Hematopoietic multipotent progenitor cell treated with erythropoietin and hydrocortisone succinate and interleukin-3 and kit ligand, for 17 days (in vitro differentiated cells): ENCODE data around the gene CMSS1.
A peak's percentile ranks its signal among the peaks of the same experiment; 100 is the strongest.

Experiments
- DNase-seq: peaks from one replicate; pipeline ENCODE4 v3.0.0-alpha.2; 2015; ENCODE audit warnings: low spot score

CMSS1 gene

DNA sequence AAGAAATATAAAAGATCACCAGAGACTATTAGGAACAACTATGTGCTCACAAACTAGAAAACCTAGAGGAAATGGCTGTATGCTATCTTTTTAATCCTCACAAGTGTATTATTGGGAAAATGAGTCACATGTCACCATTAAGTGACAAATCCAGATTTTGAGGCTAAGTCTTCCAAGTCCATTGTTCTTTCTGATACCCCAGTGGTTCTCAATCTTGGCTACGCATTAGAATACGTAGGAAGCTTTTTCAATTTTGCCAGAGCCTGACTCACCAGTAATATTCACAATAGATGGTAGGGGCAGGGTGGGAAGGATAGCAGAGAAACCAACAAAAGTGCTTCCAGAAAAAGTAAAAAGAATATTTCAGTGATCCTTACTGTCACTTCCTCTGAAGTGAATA is 179.6 kb downstream of the CMSS1 start:
- no peak for DNase-seq

DNA sequence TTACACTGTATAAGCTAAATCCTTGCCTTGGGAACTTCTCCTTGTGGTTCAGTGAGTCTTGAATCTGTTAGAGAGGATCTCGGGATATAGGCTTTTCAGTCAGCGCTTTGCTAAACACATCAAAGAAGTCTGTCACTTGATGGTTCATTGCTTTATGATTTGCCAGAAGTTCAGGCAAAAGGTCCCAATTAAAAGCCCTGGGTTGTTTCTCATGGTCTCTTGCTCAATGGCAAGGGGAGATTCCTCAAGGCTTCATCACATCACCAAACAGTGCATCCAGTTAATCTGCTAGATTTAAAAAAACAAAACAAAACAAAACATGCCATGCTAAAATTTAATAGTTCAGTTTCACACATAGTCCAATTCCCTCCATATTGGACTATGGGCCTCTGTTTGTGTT is 181.9 kb downstream of the CMSS1 start:
- no peak for DNase-seq

DNA sequence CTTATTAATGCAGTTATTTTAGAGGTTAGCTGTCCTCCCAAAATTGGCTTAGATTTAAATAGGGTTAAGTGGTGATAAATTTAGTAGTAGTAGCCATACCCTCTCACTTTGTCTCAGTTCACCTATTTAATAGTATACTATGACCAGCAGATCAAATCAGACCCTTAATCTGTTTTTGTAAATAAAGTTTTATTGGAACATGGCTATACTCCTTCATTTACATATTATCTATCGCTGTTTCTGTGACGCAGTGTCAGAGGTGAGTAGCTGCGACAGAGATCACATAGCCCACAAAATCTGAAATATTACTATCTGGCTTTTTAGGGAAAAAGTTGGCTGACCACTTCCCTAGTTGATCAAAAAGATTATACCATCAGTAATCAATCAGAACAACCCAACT is 183.4 kb downstream of the CMSS1 start:
- no peak for DNase-seq

DNA sequence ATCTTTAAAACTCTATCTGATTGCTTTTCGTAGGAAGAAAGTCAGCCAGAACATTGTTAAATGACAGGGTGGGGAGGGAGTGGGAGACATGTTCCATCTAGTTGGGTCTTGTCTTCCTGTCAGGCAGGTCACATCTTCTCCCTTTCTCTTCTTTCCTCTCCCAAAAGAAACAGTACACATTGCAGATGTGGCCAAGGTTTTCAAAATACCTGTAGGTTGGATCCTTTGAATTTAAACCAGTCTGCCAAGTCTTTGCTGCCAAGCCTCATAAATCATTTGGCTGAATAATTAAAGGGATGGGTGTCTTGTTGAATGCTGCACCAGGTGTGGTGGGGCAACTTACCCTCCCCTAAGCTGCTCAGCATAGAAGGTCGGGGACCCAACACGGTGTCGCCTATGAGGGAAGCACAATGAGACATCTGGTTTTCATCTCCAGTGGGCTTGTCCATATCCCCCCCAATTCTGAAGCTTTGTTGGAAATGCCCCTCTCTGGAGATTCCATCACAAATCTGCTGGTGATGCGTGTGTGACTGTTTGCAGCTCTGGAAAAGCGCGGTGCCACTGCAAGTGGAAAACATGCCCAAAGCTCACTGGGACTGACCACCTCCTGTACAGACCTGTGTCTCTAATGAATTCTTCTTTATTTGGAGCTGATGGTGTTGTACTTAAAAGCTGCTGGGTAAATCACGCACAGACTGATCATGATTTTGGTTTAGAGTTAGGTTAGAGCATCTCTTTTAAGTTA is 184.0 kb downstream of the CMSS1 start:
- DNase-seq = no peak

DNA sequence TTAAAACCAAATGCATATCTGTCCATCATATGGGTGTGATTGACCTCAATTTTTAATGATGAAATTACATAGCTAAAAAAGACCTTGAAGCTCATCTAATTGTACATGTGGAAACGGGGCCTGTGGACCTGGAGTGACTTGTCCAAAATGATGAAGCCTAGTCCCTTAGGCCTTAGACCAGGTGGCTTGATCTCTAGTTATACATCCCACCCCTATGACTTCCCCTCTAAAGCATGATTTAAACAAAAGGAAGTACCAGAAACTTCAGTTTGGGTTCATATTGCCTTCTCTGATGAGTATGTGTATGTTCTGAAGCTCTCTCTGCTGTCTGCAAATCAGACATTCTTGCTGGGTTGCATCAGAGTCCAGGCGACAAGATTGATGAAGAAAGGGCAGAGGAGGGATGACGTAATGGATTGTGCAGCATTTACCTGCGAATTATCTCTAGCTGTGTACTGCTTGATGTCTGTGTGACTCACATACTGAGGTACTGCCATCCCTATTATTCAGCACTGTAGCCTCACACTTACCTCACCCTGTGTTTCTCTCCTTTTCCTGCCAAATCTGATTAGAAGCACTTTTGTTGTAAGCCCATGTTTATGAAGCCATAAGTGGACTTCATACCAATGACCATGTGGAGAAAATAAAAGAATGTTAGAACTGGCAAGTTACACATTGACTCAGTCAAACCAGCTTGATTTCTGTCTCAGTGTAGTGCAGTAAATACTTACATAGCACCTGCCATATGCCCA is 185.1 kb downstream of the CMSS1 start:
- DNase-seq = no peak

DNA sequence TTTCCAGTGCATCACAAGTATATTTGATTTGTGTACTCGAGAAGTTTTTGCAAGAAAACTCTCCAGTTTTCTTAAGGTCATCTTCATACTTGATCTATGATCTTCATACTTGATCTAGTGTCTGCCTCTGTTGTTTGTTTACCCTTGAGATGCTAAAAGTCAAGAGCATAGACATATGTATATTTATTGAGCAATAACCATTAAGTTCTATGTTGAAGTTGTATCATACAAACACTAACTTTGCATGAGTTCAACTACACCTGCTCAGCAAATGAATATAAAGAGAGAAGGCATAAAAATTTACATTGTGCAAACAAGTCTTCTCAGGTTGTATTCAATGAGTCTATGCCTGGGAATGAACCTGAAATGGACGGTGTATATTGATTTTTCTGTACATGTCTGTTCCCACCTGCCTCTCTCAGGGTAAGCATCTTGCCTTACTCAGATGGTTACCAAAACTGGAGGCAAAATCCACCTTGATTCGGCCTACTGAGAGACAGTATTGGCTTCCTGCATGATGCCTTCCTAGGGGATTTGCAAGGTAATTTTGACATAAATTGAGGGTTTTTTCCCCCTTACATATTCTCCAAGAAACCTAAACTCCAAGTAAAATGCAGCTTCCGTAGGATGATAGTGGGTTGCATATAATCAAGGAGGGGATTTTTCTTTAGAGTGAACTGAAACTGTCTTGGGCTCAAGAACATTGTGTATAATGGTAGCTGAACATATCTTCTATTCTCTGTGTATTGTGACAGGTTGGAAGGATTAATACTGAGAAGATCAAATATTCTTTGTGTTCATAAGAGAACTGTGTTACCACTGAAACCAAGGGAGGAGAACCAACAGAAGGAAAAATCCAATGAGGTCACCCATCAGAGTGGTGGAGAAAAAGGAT is 186.2 kb downstream of the CMSS1 start:
- no peak for DNase-seq

DNA sequence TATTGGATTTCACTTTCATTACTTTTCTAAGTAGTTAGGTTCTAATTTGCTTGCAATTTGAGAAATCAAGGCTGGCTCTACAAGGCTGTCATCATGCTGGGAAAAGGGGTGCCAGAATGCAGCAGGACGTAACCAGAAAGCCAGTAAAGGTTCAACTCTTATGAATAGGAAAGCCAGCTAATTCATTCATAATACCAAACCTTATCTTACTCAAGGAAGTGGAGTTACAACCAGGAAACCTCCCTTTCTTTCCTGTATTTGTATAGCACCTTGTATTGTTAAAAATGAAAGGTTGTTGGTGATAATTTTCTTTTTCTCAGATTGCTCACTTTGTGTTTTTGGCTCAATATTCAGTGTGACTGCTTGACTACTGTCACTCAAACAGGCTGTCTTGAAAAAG is 187.3 kb downstream of the CMSS1 start:
- no peak for DNase-seq

DNA sequence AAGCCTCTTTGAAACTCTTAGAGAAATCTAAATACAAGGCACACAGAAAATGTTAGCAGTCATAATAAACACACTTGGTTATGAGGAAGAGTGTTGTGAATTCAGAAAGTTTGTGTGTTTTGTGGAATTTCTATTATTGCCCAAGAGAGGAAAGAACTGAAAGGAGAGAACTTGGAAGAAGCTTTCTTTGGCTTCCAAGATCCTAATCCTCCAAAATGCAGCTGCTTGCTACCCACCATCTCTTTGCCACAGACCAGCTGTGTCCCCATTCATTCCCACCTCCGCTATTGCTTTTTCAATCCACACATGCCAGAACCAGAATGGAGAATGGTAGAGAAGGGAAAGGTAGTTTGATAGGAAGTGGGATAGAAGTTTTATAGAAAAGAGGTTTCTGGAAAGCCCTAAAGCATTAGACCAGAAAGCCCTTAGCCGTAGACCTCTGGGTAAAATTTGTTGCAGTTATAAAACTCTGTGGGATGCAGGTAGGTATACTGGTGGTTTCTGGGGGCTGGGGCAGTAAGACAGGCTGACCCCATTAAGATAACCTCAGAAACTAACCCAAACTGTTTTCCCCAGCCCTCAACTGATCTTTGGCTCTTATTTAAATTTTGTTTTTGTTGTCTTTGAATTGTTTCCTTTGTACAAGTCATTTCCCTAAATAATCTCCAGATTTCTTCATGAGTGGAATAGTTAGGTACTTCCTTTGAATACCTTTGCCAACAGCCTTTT is 188.2 kb downstream of the CMSS1 start:
- no peak for DNase-seq

DNA sequence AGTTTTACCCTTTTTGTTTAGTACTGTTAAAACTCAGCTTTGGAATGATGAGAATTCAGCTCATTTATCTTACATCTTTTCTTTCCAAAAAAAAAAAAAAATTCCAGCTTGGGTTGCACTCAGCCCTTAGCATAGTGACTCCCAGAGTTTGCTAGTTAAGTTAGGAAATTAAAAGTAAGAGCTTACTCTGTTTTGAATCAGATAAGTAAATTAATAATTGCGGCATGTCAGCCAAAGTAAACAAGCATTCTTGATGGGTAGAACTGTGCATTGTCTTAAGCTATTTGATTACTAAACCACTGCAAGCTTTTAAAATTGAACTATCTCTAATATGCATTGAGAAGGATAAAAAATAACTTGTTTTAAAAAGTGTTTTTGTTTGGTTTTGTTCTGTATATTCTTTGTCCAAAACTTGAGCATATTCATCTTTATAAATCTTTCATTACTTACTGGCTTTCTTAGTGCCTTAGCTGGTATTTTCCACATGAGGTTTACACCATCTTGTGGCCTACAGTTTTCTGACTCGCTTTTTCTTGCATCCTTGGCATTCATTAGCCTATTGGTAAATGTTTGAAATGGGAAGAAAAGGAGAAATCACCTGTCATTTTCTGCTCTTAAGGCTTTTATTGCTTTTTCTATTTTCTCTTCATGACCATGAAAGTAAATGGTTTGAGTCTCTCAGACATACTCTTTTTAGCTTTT is 189.1 kb downstream of the CMSS1 start:
- no peak for DNase-seq

DNA sequence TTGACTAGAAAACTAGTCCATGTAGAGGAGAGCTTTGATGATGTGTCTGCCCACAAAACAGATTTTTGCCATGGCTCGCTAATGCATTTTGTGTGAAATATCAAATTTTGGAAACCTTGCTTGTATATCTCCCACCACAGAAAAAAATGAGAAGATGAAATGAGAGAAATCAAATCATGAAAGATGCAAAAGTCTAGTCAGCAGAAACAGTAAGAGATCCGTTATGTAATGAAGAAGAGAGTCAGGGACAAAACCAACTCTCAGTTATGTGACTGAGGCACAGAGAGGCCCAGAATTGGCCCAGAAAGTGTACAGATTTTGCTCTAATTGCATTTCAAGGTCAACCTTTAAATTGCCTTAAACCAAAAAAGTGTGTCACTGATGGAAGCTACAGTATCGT is 189.7 kb downstream of the CMSS1 start:
- DNase-seq = no peak

DNA sequence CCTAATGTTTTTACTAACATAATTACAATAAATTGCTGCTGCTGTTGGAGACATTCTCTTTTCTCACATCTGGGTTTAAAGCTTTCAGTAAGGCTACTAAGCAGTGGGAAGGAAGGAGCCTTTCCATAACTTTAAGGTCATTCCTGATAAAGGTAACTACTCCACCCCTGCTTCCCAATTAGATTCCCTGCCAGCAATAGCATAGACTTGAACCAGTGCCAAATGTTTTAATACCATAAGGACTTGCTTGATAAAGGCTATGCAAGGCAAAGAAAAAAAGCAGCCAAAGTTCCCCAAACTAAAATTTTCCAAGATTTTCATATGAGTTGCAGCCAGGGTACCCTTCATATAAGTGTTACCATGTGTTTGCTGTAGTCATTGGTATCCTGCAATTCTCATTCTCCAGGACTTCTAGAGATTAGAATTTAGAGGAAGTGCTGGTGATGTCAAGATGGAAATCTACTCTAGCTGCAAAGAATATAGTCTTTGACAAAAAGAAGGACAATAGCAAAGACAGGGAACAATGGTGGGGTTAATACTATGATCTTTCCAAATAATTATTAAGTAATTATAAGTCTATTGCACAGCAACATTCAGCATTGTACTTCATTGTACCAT is 190.5 kb downstream of the CMSS1 start:
- peak; percentile 12 for DNase-seq

DNA sequence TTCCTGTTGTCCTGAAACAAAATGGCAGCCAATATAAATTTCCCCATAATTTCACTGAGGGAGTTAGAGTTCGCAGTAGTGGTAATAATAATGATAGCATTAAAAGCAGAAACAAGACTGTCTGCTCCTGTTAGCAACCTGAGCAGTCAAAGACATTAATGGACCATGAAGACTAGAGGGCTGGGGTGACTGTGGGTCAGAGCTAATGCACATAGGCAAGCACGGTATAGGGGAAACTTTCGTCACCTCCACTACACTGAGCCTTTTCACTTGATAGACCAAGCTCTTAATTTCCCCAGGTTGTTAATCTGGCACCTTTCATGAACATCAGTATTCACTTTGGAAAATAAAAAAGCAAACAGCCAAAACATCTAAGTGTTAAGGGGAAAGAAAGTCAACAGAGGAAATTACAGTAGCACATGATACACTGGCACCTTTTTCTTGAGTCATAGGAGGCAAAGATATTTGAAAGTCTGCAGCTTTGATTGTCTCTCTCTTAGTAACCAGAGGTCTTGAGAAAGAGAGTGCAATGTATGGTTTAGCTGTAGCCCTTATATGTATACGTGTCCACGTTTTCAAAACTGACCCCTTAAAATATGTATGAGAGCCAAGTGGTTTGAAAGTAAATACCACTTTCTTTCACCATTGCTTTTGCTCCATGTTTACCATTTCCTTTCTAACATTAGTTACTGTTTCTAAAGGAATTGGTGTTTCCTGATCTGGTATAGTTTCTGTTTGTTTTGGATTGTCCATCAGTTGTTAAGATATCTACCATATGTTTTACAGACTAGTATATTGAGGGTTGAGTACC is 191.8 kb downstream of the CMSS1 start:
- no peak for DNase-seq

DNA sequence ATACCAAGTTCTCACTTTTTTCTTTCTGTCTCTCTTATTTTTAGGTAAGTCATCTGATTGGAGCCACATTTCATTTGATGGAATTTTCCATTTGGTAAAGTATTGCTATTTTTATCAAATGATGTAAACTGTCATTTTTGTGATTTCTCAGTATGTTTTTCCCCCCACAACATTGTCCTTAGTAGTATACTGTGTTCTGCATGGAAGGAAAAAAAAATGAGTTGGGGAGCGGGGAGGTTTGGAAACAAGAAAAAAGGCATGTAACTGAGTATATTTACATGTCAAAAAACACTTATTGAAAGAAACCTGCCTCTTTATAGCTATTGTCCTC is 192.4 kb downstream of the CMSS1 start:
- no peak for DNase-seq

DNA sequence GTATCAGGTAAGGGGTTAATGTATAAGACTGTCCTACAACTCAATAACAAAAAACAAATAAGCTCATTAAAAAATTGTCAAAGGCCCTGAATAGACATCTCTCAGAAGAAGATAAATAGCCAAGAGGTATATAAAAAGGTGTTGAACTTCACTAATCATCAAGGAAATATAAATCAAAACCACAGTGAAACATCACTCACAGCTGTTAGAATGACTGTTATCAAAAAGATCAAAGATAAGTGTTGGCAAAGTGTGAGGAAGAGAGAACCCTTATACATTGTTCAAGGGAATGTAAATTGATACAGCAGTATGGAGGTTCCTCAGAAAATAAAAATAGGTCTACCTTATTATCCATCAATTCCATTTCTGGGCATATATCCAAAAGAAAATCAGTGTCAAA is 201.1 kb downstream of the CMSS1 start:
- DNase-seq = no peak

DNA sequence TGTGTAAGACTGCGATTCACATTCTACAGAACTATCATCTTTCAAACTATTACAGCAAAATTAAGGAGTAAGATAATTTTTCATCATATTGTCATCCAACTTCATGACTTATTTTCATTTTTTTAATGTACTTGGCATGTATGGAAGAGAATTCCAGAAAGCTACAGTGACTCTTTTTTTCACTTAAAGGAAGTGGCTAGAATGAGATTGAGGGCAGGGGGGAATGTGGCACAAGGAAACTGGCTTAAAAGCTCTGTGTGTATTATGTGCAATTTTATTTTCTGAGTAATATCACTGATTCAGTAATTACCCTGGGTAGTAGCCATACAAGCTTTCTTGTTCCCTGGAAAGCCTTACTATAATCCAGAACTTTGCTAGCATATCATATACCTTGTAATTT is 202.1 kb downstream of the CMSS1 start:
- no peak for DNase-seq

DNA sequence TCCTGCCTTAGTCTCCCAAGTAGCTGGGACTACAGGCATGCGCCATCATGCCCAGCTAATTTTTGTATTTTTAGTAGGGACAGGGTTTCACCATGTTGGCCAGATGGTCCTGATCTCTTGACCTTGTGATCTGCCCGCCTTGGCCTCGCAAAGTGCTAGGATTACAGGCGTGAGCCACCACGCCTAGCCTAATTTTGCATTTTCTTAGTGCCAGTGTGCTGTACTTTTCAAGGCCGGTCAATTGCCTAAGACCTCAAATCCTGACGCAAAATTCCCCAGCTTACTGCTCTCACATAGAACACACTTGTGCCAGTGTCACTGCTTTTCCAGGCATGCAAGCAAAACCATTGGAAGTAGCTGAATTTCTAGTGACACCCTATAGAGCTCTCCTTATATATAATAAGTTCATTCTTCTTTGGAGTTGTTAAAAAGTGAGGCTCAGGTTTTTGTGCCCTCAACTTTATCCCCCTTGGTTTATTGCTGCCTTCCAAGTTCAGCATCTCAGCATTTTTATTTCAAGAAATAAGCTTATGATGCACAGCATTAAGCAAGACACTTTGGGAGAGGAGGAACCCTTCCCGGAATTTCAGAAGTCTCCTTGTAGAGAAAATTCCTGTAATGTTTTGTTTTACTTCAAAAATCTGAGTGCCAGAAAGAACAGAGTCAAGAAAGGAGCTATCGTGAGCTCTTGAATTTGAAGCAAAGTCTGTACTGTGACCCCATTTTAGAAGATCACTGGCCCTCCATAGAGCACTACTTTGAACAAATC is 203.4 kb downstream of the CMSS1 start:
- no peak for DNase-seq

DNA sequence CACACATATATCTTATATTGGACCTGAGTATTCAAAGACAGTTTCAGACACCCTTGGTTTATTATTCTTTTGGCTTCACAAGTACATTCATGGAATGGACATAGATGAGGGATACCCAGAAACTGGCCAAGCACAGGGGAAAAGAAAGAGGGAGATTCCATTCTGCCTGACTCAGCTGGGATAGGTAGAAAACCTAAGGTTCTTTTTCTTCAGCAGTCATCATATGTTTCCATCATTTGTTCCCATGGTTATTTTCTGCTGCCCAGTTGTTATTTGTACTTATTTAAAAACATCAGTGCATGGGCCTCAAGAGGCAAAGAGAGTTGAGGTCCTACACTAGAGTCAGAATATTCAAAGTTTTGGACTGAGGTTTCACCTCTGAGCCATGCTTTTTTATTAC is 204.8 kb downstream of the CMSS1 start:
- no peak for DNase-seq

DNA sequence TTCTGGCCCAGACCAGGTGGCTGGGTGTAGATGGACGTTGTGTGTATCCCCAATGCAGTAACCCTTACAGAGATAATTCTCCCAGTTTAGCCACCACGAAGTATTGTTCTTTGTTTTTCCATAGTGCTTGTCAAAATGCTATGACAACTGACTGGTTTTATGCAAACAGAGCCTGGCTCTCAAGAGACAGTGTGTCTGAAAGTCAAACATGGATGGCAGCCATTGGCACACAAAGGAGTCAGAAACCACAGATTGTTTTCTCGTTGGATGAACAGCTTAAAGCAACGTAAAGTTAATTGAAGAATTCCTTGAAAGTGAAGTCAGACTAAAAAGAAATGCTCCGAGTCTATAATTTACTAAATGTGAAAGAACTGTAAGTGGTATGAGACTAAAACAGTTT is 205.5 kb downstream of the CMSS1 start:
- no peak for DNase-seq

DNA sequence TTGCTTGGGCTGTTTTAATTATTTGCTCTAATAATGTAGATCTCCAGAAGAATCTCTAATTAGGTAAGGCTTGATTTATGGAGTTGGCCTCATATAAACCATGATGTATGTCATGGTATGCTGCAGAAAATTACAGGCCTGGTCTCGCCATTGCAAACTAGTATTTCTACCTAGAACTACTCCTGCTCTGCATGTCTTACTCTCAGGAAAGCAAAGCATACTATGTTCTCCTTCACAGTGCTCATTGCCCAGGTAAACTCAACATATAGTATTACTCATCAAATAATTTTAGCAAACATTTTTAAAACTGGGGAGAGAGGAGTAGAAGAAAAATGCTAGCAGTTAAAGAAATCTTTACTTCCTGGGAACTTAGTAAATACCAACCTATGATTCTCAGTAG is 205.9 kb downstream of the CMSS1 start:
- no peak for DNase-seq
